K562 (cell line): Measurements from ENCODE around the gene MTA2. TPM values are rescaled to one million over a fixed set of nuclear protein-coding genes. Genes with fewer than 3 reads are reported as not detected.
A peak's percentile ranks its signal among the peaks of the same experiment; 100 is the strongest.

Experiments used
- EP400 ChIP-seq: fragments of 450-650 bp; IDR thresholded peaks from 2 replicates; pipeline ENCODE4 v1.6.1; 2017; ENCODE audit warnings: antibody characterized with exemption, mild to moderate bottlenecking, moderate library complexity
- IFI16 ChIP-seq: fragments of 250-450 bp; sonication (Bioruptor Pico); IDR thresholded peaks from 2 replicates; pipeline ENCODE4 v2.1.2; 2022; ENCODE audit warnings: mild to moderate bottlenecking, inconsistent platforms
- KLF1 ChIP-seq: fragments of 450-650 bp; IDR thresholded peaks from 2 replicates; pipeline ENCODE4 v1.6.1; 2016; ENCODE audit warnings: missing genetic modification characterization, missing compliant biosample characterization
- NR4A1 ChIP-seq, 2 experiments: fragments of 250-450 bp in 1 of 2; fragments of 450-650 bp in 1 of 2; sonication (Bioruptor Pico) in 1 of 2; IDR thresholded peaks; 2 replicates each; pipeline versions ENCODE4 v1.4.0 to v1.6.1; 2016 to 2020; ENCODE audit warnings: mild to moderate bottlenecking in 2 of 2, missing compliant biosample characterization in 1 of 2, missing genetic modification characterization in 1 of 2, moderate library complexity in 1 of 2
- U2AF2 ChIP-seq: fragments of 200-400 bp; formaldehyde crosslinking; optimal IDR thresholded peaks from 2 replicates; pipeline ENCODE3; 2017; ENCODE audit warnings: low read depth, mild to moderate bottlenecking, low read length
- ZNF197 ChIP-seq: fragments of 200-800 bp; sonication (Bioruptor generic); IDR thresholded peaks from 2 replicates; pipeline ENCODE4 v1.6.1; 2016; ENCODE audit warnings: low read depth, missing genetic modification characterization, missing compliant biosample characterization
- ZNF212 ChIP-seq: fragments of 450-650 bp; formaldehyde crosslinking; IDR thresholded peaks from 2 replicates; pipeline ENCODE4 v1.4.0; 2020; ENCODE audit warnings: mild to moderate bottlenecking
- ZNF699 ChIP-seq: fragments of 250-450 bp; sonication (Bioruptor Pico); IDR thresholded peaks from 2 replicates; pipeline ENCODE4 v1.8.0; 2021; ENCODE audit warnings: mild to moderate bottlenecking, moderate library complexity; ENCODE audit not compliant: insufficient replicate concordance
- polyA plus RNA-seq, 8 experiments: library from polyadenylated mRNA; depleted of rRNA in 4 of 8; stranded (reverse) in 5 of 8; unstranded in 3 of 8; fragments of >200 nt; fragmentation: Nextera tagmentation in 2 of 8; fragmentation: Illumina TruSeq in 1 of 8; extraction: Ambion mirVana in 2 of 8; extraction: Trizol in 1 of 8; gene quantifications; 2 replicates each; pipeline versions ENCODE4 v1.2.1 to v1.2.3, GENCODE V29; 2011 to 2014; ENCODE audit warnings: inconsistent platforms in 1 of 8, missing spikeins in 1 of 8
- total RNA-seq, 7 experiments: library from RNA; depleted of rRNA in 6 of 7; stranded (reverse); fragments of >200 nt in 6 of 7; fragmentation: Illumina TruSeq in 2 of 7; extraction: Trizol in 2 of 7; gene quantifications; 2 replicates each; pipeline versions ENCODE4 v1.2.1 to v1.2.3, GENCODE V29; 2011 to 2021; ENCODE audit warnings: low replicate concordance in 1 of 7
- TF ChIP-seq, protein P1 (sequence below): fragments of 450-650 bp; IDR thresholded peaks from 2 replicates; pipeline ENCODE4 v1.6.1; 2017; ENCODE audit warnings: antibody characterized with exemption
- TF ChIP-seq, protein P2 (sequence below), 2 experiments: fragments of 450-650 bp in 1 of 2; IDR thresholded peaks; 2 replicates each; pipeline ENCODE4 v1.6.1; 2011 to 2017; ENCODE audit warnings: low read depth in 2 of 2, antibody characterized with exemption in 1 of 2, borderline replicate concordance in 1 of 2, low read length in 1 of 2, mild to moderate bottlenecking in 1 of 2, mixed read lengths in 1 of 2; ENCODE audit not compliant: control insufficient read depth in 1 of 2
- TF ChIP-seq, protein P3 (sequence below): fragments of 450-650 bp; IDR thresholded peaks from 2 replicates; pipeline ENCODE4 v1.7.1; 2018; ENCODE audit warnings: mild to moderate bottlenecking, low read depth; ENCODE audit not compliant: partially characterized antibody
- TF ChIP-seq, protein P4 (sequence below): fragments of 450-650 bp; formaldehyde crosslinking; IDR thresholded peaks from 2 replicates; pipeline ENCODE4 v1.4.0; 2020; ENCODE audit warnings: mild to moderate bottlenecking, moderate library complexity

The MTA2 gene
- total and polyA plus RNA-seq, 9 of the 15 experiments (the other 6 are each of a cell fraction or from before 2014, with no cell fraction given): 6.2 to 220 (median 172) TPM

DNA sequence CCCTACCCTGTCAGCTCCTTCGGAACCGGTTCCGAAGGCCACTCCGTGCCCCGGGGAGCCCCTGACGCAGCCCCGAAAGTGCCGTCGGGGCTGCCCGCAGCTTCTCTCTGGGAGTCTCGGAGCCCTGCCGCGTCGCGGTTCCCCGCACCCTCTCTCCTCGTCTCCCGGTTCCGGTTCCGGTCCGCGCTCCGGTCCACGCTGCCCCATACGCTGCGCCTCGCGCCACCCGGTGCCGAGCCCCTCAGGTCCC, 618 bp downstream of the MTA2 start (continued):
- TF ChIP-seq NR4A1 (CRISPR knock-in tag; IDR thresholded peaks at IDR 0.05): no peak
- TF ChIP-seq NR4A1 (tag; IDR thresholded peaks at IDR 0.05): no peak
- TF ChIP-seq KLF1: no peak
- no peak for TF ChIP-seq ZNF212 (CRISPR knock-in tag)
- no peak for TF ChIP-seq ZNF699 (CRISPR knock-in tag)
- TF ChIP-seq, protein P1, sequence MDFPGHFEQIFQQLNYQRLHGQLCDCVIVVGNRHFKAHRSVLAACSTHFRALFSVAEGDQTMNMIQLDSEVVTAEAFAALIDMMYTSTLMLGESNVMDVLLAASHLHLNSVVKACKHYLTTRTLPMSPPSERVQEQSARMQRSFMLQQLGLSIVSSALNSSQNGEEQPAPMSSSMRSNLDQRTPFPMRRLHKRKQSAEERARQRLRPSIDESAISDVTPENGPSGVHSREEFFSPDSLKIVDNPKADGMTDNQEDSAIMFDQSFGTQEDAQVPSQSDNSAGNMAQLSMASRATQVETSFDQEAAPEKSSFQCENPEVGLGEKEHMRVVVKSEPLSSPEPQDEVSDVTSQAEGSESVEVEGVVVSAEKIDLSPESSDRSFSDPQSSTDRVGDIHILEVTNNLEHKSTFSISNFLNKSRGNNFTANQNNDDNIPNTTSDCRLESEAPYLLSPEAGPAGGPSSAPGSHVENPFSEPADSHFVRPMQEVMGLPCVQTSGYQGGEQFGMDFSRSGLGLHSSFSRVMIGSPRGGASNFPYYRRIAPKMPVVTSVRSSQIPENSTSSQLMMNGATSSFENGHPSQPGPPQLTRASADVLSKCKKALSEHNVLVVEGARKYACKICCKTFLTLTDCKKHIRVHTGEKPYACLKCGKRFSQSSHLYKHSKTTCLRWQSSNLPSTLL: no peak
- TF ChIP-seq, protein P2, sequence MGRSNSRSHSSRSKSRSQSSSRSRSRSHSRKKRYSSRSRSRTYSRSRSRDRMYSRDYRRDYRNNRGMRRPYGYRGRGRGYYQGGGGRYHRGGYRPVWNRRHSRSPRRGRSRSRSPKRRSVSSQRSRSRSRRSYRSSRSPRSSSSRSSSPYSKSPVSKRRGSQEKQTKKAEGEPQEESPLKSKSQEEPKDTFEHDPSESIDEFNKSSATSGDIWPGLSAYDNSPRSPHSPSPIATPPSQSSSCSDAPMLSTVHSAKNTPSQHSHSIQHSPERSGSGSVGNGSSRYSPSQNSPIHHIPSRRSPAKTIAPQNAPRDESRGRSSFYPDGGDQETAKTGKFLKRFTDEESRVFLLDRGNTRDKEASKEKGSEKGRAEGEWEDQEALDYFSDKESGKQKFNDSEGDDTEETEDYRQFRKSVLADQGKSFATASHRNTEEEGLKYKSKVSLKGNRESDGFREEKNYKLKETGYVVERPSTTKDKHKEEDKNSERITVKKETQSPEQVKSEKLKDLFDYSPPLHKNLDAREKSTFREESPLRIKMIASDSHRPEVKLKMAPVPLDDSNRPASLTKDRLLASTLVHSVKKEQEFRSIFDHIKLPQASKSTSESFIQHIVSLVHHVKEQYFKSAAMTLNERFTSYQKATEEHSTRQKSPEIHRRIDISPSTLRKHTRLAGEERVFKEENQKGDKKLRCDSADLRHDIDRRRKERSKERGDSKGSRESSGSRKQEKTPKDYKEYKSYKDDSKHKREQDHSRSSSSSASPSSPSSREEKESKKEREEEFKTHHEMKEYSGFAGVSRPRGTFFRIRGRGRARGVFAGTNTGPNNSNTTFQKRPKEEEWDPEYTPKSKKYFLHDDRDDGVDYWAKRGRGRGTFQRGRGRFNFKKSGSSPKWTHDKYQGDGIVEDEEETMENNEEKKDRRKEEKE (IDR thresholded peaks at IDR 0.05; ENCODE audit: borderline replicate concordance in 1 of 2, control insufficient read depth in 1 of 2, low read depth in 2 of 2, low read length in 1 of 2): no peak
- no peak for TF ChIP-seq ZNF197 (CRISPR knock-in tag)
- peak; percentile 64; the same call in 1 of the 2 replicates for TF ChIP-seq EP400
- TF ChIP-seq, protein P3, sequence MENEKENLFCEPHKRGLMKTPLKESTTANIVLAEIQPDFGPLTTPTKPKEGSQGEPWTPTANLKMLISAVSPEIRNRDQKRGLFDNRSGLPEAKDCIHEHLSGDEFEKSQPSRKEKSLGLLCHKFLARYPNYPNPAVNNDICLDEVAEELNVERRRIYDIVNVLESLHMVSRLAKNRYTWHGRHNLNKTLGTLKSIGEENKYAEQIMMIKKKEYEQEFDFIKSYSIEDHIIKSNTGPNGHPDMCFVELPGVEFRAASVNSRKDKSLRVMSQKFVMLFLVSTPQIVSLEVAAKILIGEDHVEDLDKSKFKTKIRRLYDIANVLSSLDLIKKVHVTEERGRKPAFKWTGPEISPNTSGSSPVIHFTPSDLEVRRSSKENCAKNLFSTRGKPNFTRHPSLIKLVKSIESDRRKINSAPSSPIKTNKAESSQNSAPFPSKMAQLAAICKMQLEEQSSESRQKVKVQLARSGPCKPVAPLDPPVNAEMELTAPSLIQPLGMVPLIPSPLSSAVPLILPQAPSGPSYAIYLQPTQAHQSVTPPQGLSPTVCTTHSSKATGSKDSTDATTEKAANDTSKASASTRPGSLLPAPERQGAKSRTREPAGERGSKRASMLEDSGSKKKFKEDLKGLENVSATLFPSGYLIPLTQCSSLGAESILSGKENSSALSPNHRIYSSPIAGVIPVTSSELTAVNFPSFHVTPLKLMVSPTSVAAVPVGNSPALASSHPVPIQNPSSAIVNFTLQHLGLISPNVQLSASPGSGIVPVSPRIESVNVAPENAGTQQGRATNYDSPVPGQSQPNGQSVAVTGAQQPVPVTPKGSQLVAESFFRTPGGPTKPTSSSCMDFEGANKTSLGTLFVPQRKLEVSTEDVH: no peak
- TF ChIP-seq, protein P4, sequence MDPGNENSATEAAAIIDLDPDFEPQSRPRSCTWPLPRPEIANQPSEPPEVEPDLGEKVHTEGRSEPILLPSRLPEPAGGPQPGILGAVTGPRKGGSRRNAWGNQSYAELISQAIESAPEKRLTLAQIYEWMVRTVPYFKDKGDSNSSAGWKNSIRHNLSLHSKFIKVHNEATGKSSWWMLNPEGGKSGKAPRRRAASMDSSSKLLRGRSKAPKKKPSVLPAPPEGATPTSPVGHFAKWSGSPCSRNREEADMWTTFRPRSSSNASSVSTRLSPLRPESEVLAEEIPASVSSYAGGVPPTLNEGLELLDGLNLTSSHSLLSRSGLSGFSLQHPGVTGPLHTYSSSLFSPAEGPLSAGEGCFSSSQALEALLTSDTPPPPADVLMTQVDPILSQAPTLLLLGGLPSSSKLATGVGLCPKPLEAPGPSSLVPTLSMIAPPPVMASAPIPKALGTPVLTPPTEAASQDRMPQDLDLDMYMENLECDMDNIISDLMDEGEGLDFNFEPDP (CRISPR knock-in tag): no peak
- no peak for TF ChIP-seq IFI16 (CRISPR knock-in tag)
- TF ChIP-seq U2AF2: no peak
